Measurements from ENCODE around the gene SASH1. TPM values are rescaled to one million over a fixed set of nuclear protein-coding genes. Genes with fewer than 3 reads are reported as not detected.

Gene SASH1
- total and polyA plus RNA-seq, 2 of the 8 experiments (the other 6 are each of a cell fraction or from before 2014, with no cell fraction given): 6.0 to 20.2 TPM

DNA sequence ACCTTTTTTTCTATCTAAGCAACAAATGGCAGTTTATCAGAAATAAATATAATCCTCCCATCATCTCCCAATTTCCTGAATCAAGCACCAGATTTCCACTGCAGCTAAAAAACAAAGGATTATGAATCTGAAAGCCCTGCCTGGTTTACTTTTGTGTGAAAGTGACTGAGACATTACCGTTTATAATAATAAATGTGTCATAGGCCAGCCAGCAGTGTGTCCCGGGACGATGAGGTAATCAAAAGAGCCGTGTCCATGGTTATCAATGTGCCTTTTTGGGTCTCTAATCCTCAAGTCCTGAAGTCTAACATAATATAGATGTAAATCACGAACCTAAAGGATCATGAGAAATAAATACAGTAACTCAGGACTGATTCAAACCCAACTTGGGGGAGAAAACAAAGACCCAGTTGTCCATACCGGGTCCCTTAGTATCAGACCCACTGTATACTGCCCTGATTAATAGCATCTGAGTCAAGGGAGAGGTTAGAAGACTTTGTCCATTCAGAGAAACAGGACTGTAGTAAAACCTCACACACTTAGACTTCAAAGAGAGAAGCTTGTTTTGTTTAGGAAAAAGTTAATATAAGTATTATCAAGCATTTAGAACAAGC lies 149.1 kb downstream of the SASH1 start (continued):
- TF ChIP-seq GABPA (IDR thresholded peaks at IDR 0.05; ENCODE audit: borderline replicate concordance, insufficient read depth, low read length) (no peak), NRF1 (IDR thresholded peaks at IDR 0.05; ENCODE audit: low read depth, low read length) (no peak), CBX5 (IDR thresholded peaks at IDR 0.05; ENCODE audit: low read depth, low read length) (no peak)

Data from H1 (cell line).